ENCODE measurements around the gene PDXP. TPM values are rescaled to one million over a fixed set of nuclear protein-coding genes. Genes with fewer than 3 reads are reported as not detected.

The PDXP gene
- total and polyA plus RNA-seq, 4 experiments from 2014 or later, result 0.38 to 9.8 (median 7.2) TPM

DNA sequence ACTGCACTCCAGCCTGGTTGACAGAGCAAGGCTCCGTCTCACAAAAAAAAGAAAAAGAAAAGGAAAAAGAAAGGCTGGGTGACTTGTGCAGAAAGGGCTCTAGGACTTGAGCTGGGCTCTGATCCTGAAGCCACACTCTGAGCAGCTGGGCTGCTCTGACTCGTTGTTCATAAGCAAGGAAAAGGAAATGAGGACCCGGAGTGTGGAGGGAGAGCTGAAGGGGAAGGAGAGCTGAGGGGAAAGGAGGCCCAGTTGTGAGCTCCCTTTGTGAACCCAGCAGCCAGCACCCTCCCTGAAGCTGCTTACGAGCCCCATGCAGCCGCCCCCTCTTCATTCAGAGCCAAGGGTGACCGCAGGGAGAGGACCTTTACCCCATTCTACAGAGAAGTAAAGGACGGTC is 31.4 kb upstream of the PDXP start:
- Histone ChIP-seq H3K4me3 (ENCODE audit: low read length in 2 of 2) (peak overlapping the region; percentile 1 to 23), H3K36me3 (ENCODE audit: insufficient read depth, low read length) (peaks cover 4% of the 10 kb centered on the region), H3K27me3 (ENCODE audit: insufficient read depth, low read length) (no peaks in the 10 kb centered on the region), H3K27ac (ENCODE audit: low read depth, low read length) (peak overlapping the region; percentile 57), H3K9me3 (ENCODE audit: control insufficient read depth in 1 of 2, low read length in 2 of 2) (no peaks in the 10 kb centered on the region), H3K4me1 (ENCODE audit: insufficient read depth, low read length) (peaks cover 62% of the 10 kb centered on the region)
- Mint-ChIP-seq H3K9me3 (no peaks in the 10 kb centered on the region), H3K4me1 (peaks cover 25 to 70% (median 48%) of the 10 kb centered on the region in 4 donors), H3K27me3 (no peaks in the 10 kb centered on the region), H3K4me3 (peak overlapping the region in 7 of 8 donors; percentile 59 to 78 (median 66)), H3K36me3 (peaks cover 3 to 13% of the 10 kb centered on the region in 2 donors), H3K27ac (peak overlapping the region; percentile 84 to 94 (median 92))
- no peak for DNase-seq
- POLR2A ChIA-PET (ENCODE audit: partially characterized antibody), result interaction anchor here (0.9 to 12.8 kb wide), 14 partner anchors 9 to 88 kb away, joined by 3 to 247 read pairs (median 6); partner anchors contain the start of genes GGA1, LGALS1, NOL12 and PDXP
- intact Hi-C loops (cut with micrococcal nuclease), result loop anchor here (1.0 kb wide), 2 partner anchors 11 to 19 kb away; partner anchors contain the start of gene GGA1
- CTCF ChIA-PET (ENCODE audit: partially characterized antibody), result interaction anchor here (0.9 to 22.8 kb wide), 12 partner anchors 13 to 236 kb away, joined by 3 to 493 read pairs (median 5); partner anchors contain the start of genes GGA1, NOL12, PDXP and SH3BP1

DNA sequence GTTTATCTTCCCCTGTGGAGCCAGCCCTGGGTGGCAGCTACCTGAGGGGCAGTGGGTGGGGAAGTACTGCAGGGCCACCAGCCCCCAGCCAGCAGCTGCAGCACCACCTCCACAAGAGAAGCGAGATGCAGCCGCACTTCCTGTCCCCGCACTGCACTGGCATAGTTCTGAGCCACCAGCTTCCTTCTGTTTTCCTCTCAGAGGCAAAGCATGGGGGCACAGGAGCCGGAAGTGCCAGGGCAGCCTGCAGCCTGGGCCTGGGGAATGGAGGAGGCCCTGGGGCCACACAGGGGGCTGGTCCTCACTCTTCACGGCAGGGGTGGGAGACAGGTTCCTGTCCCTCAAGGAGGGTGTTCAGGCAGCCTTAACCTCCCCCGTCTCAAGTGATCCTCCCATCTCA is 31.0 kb upstream of the PDXP start:
- Mint-ChIP-seq H3K9me3 (no peaks in the 10 kb centered on the region), H3K27ac (peak overlapping the region; percentile 84 to 94 (median 92)), H3K36me3 (peaks cover 3 to 13% of the 10 kb centered on the region in 2 donors), H3K27me3 (no peaks in the 10 kb centered on the region), H3K4me3 (peak overlapping the region in 7 of 8 donors; percentile 59 to 78 (median 66)), H3K4me1 (peaks cover 25 to 71% (median 49%) of the 10 kb centered on the region in 4 donors)
- peaks cover 66% of the 10 kb centered on the region for H3K4me1 ChIP-seq (ENCODE audit: insufficient read depth, low read length)
- DNase-seq, result peak; percentile 54 to 74 (median 62)
- H3K4me3 ChIP-seq (ENCODE audit: low read length in 2 of 2), result peak overlapping the region; percentile 1 to 23
- H3K36me3 ChIP-seq (ENCODE audit: insufficient read depth, low read length), result peaks cover 4% of the 10 kb centered on the region
- intact Hi-C loops (cut with micrococcal nuclease), result loop anchor here (1.0 kb wide), 2 partner anchors 11 to 19 kb away; partner anchors contain the start of gene GGA1
- POLR2A ChIA-PET (ENCODE audit: partially characterized antibody), result interaction anchor here (0.9 to 12.8 kb wide), 14 partner anchors 10 to 88 kb away, joined by 3 to 247 read pairs (median 6); partner anchors contain the start of genes GGA1, LGALS1, NOL12 and PDXP
- H3K9me3 ChIP-seq (ENCODE audit: control insufficient read depth in 1 of 2, low read length in 2 of 2), result no peaks in the 10 kb centered on the region
- CTCF ChIA-PET (ENCODE audit: partially characterized antibody), result interaction anchor here (0.6 to 22.8 kb wide), 13 partner anchors 12 to 236 kb away, joined by 3 to 493 read pairs (median 5); partner anchors contain the start of genes GGA1, NOL12, PDXP and SH3BP1
- H3K27me3 ChIP-seq (ENCODE audit: insufficient read depth, low read length), result no peaks in the 10 kb centered on the region
- H3K27ac ChIP-seq (ENCODE audit: low read depth, low read length), result peak overlapping the region; percentile 57

DNA sequence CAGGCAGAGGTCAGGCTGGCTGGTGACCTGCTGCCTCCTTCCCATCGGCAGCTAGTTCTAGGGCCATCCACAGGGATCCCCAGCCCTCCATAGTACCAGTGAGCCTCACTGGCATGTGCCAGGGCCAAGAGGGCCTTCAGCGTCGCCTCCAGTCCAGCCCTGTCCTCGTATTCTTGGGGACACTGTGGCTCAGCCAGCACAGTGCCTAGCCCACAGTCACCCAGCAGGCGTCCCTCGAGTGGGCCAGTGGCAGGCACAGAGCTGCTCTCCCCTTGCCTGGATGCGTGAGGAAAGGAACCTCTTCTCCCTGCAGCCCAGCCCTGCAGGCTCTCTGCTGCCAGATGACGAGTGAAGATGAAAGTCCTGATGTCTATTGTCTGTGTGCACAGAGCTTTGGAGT is 29.7 kb upstream of the PDXP start:
- peak overlapping the region in 1 of 8 donors; percentile 9 for H3K4me3 Mint-ChIP-seq
- CTCF ChIA-PET (ENCODE audit: partially characterized antibody), result interaction anchor here (0.7 to 22.8 kb wide), 5 partner anchors 11 to 53 kb away, joined by 4 to 493 read pairs (median 15); partner anchors contain the start of genes GGA1, NOL12, PDXP and SH3BP1
- H3K36me3 ChIP-seq (ENCODE audit: insufficient read depth, low read length), result peaks cover 4% of the 10 kb centered on the region
- POLR2A ChIA-PET (ENCODE audit: partially characterized antibody), result interaction anchor here (0.9 to 12.8 kb wide), 7 partner anchors 9 to 57 kb away, joined by 3 to 247 read pairs (median 39); partner anchors contain the start of genes GGA1, LGALS1, NOL12 and PDXP
- no peak overlapping the region for H3K4me3 ChIP-seq (ENCODE audit: low read length in 2 of 2)
- intact Hi-C loops (cut with micrococcal nuclease), result no loop called here
- H3K4me1 ChIP-seq (ENCODE audit: insufficient read depth, low read length), result peaks cover 71% of the 10 kb centered on the region
- peak overlapping the region; percentile 27 for H3K27ac ChIP-seq (ENCODE audit: low read depth, low read length)
- H3K9me3 ChIP-seq (ENCODE audit: control insufficient read depth in 1 of 2, low read length in 2 of 2), result no peaks in the 10 kb centered on the region
- H3K27me3 Mint-ChIP-seq, result no peaks in the 10 kb centered on the region
- H3K4me1 Mint-ChIP-seq, result peaks cover 29 to 75% (median 52%) of the 10 kb centered on the region in 4 donors
- H3K36me3 Mint-ChIP-seq, result peaks cover 0 to 15% of the 10 kb centered on the region in 2 donors
- peak overlapping the region in 6 of 7 donors; percentile 77 to 94 (median 90) for H3K27ac Mint-ChIP-seq
- H3K27me3 ChIP-seq (ENCODE audit: insufficient read depth, low read length), result no peaks in the 10 kb centered on the region
- H3K9me3 Mint-ChIP-seq, result no peaks in the 10 kb centered on the region
- no peak for DNase-seq

DNA sequence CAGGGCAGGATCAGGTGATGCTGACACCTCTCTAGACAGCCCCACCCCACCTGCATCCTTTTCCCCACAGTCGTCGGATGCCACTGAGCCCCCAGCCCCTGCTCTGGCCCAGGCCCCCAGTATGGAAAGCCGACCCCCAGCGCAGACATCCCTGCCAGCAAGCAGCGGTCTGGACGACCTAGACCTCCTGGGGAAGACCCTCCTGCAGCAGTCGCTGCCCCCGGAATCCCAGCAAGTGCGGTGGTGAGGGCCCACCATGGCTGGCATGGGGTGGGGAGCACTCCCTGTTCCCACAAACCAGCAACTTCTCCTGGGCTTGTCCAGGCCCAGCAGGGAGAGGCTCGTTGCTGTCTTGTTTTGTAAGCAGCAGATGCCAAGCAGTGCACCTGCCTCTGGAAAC is 28.6 kb upstream of the PDXP start:
- Mint-ChIP-seq H3K27me3 (no peaks in the 10 kb centered on the region), H3K9me3 (no peaks in the 10 kb centered on the region), H3K4me3 (no peak overlapping the region), H3K36me3 (peaks cover 0 to 17% of the 10 kb centered on the region in 2 donors), H3K27ac (peak overlapping the region in 3 of 7 donors; percentile 13 to 86 (median 74)), H3K4me1 (peaks cover 35 to 76% (median 55%) of the 10 kb centered on the region in 4 donors)
- DNase-seq, result no peak
- ChIA-PET CTCF (ENCODE audit: partially characterized antibody) (interaction anchor here (0.8 to 22.8 kb wide), 5 partner anchors 3 to 50 kb away, joined by 3 to 558 read pairs (median 493); partner anchors contain the start of genes GGA1, LGALS1, NOL12 and SH3BP1), POLR2A (ENCODE audit: partially characterized antibody) (interaction anchor here (0.9 to 12.8 kb wide), 5 partner anchors 10 to 51 kb away, joined by 3 to 247 read pairs (median 4); partner anchors contain the start of genes GGA1, LGALS1 and SH3BP1)
- Histone ChIP-seq H3K4me1 (ENCODE audit: insufficient read depth, low read length) (peaks cover 71% of the 10 kb centered on the region), H3K27ac (ENCODE audit: low read depth, low read length) (no peak overlapping the region), H3K27me3 (ENCODE audit: insufficient read depth, low read length) (no peaks in the 10 kb centered on the region), H3K36me3 (ENCODE audit: insufficient read depth, low read length) (peaks cover 4% of the 10 kb centered on the region), H3K4me3 (ENCODE audit: low read length in 2 of 2) (no peak overlapping the region), H3K9me3 (ENCODE audit: control insufficient read depth in 1 of 2, low read length in 2 of 2) (no peaks in the 10 kb centered on the region)
- intact Hi-C loops (cut with micrococcal nuclease), result loop anchor here (10.0 kb wide), 1 partner anchor 215 kb away; the partner anchor contains the start of genes ANKRD54 and EIF3L

DNA sequence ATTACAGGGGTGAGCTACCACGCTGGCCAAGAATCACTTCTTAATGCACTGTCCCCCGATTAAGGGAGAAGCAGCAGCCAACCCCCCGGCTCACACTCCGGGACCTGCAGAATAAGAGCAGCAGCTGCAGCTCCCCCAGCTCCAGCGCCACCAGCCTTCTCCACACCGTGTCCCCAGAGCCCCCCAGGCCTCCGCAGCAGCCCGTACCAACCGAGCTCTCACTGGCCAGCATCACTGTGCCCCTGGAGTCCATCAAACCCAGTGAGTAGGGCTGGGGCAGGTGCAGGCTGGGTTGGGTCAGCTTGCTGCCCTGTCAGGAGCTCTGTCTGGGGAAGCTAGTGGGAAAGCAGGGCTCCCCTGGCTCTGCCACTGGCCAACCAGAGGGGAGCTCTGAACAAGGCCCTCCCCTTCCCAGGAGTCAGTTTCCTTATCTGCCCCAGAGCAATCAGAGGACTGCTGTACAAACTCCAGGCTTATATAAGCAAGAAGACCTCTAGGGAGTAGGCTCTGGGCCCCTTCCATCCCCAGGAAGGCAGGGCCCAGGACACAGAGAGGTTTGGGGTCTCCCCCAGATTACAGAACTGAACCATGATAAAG is 27.6 kb upstream of the PDXP start:
- Mint-ChIP-seq H3K27me3 (no peaks in the 10 kb centered on the region), H3K27ac (peak overlapping the region in 6 of 7 donors; percentile 17 to 81 (median 72)), H3K36me3 (peaks cover 0 to 17% of the 10 kb centered on the region in 2 donors), H3K4me1 (peaks cover 31 to 76% (median 54%) of the 10 kb centered on the region in 4 donors), H3K4me3 (peak overlapping the region in 1 of 8 donors; percentile 49), H3K9me3 (no peaks in the 10 kb centered on the region)
- Histone ChIP-seq H3K27ac (ENCODE audit: low read depth, low read length) (peak overlapping the region; percentile 72), H3K36me3 (ENCODE audit: insufficient read depth, low read length) (peaks cover 4% of the 10 kb centered on the region), H3K4me1 (ENCODE audit: insufficient read depth, low read length) (peaks cover 72% of the 10 kb centered on the region), H3K9me3 (ENCODE audit: control insufficient read depth in 1 of 2, low read length in 2 of 2) (no peaks in the 10 kb centered on the region), H3K4me3 (ENCODE audit: low read length in 2 of 2) (no peak overlapping the region), H3K27me3 (ENCODE audit: insufficient read depth, low read length) (no peaks in the 10 kb centered on the region)
- DNase-seq, result no peak
- CTCF ChIA-PET (ENCODE audit: partially characterized antibody), result interaction anchor here (9.0 to 22.8 kb wide), 4 partner anchors 4 to 49 kb away, joined by 75 to 558 read pairs (median 493); partner anchors contain the start of genes GGA1, LGALS1, NOL12 and SH3BP1
- POLR2A ChIA-PET (ENCODE audit: partially characterized antibody), result interaction anchor here (0.6 to 12.8 kb wide), 6 partner anchors 10 to 50 kb away, joined by 3 to 247 read pairs (median 24); partner anchors contain the start of genes GGA1, LGALS1, PDXP and SH3BP1
- intact Hi-C loops (cut with micrococcal nuclease), result loop anchor here (10.0 kb wide), 1 partner anchor 214 kb away; the partner anchor contains the start of genes ANKRD54 and EIF3L

DNA sequence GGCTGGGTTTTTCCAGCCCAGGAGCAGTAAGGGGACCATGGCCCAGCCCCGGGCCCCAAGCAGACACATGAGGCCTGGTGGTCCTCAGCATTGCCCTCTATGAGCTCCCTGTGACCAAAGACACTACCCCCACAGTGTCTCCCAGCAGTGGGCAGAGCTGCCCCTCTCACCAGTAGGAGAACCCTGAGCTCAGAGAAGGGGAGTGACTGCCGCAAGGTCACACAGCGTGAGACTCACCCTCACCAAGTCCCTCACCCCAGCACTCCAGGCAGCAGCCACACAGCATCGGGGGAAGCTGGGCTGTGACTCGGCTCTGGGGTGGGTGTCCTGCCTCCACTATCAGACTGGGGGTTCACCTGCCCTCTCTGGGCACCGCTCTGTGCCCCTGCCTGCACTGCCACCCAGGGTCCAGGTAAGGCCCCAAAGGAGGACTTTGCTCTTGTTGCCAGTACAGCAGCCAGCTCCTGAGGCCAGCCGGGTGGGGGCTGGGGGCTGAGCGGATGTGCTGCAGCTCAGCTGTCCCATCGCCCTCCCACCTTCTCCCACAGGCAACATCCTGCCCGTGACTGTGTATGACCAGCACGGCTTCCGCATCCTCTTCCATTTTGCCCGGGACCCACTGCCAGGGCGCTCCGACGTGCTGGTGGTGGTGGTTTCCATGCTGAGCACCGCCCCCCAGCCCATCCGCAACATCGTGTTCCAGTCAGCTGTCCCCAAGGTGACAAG is 26.9 kb upstream of the PDXP start:
- peak overlapping the region in 5 of 8 donors; percentile 24 to 69 (median 32) for H3K4me3 Mint-ChIP-seq
- no peaks in the 10 kb centered on the region for H3K27me3 Mint-ChIP-seq
- H3K9me3 ChIP-seq (ENCODE audit: control insufficient read depth in 1 of 2, low read length in 2 of 2), result no peaks in the 10 kb centered on the region
- H3K4me3 ChIP-seq (ENCODE audit: low read length in 2 of 2), result no peak overlapping the region
- H3K4me1 ChIP-seq (ENCODE audit: insufficient read depth, low read length), result peaks cover 72% of the 10 kb centered on the region
- no peak for DNase-seq
- intact Hi-C loops (cut with micrococcal nuclease), result loop anchor here (10.0 kb wide), 1 partner anchor 213 kb away; the partner anchor contains the start of genes ANKRD54 and EIF3L
- peaks cover 0 to 19% of the 10 kb centered on the region in 2 donors for H3K36me3 Mint-ChIP-seq
- H3K27ac ChIP-seq (ENCODE audit: low read depth, low read length), result peak overlapping the region; percentile 72
- H3K36me3 ChIP-seq (ENCODE audit: insufficient read depth, low read length), result peaks cover 4% of the 10 kb centered on the region
- H3K4me1 Mint-ChIP-seq, result peaks cover 37 to 76% (median 58%) of the 10 kb centered on the region in 4 donors
- POLR2A ChIA-PET (ENCODE audit: partially characterized antibody), result interaction anchor here (0.6 to 12.8 kb wide), 8 partner anchors 9 to 54 kb away, joined by 3 to 247 read pairs (median 26); partner anchors contain the start of genes GGA1, LGALS1, NOL12 and PDXP
- no peaks in the 10 kb centered on the region for H3K27me3 ChIP-seq (ENCODE audit: insufficient read depth, low read length)
- CTCF ChIA-PET (ENCODE audit: partially characterized antibody), result interaction anchor here (9.0 to 22.8 kb wide), 4 partner anchors 5 to 48 kb away, joined by 75 to 558 read pairs (median 493); partner anchors contain the start of genes GGA1, LGALS1, NOL12 and SH3BP1
- peak overlapping the region; percentile 57 to 89 (median 71) for H3K27ac Mint-ChIP-seq
- H3K9me3 Mint-ChIP-seq, result no peaks in the 10 kb centered on the region
